HG03159 (cell line): ENCODE measurements around the gene TMEM17.

Source experiments
- ATAC-seq: cut with Tn5 transposase; IDR thresholded peaks from one replicate; pipeline ENCODE4 v1.9.1; 2021; ENCODE audit warnings: mild to moderate bottlenecking, moderate library complexity; ENCODE audit not compliant: unreplicated experiment

TMEM17 gene

GRCh38 chr2:62512384-62512783 lies 6.4 kb upstream of the TMEM17 start:
- ATAC-seq, result no peak

GRCh38 chr2:62511636-62512035 lies 5.6 kb upstream of the TMEM17 start:
- ATAC-seq, result no peak

- ATAC-seq, result peak; percentile 35
Observed at GRCh38 chr2:62506421-62506750, 391 bp upstream of the TMEM17 start.

GRCh38 chr2:62505109-62505749 lies 766 bp downstream of the TMEM17 start:
- ATAC-seq, result no peak

- no peak for ATAC-seq
Observed at GRCh38 chr2:62504657-62505056, 1.3 kb downstream of the TMEM17 start.

- ATAC-seq, result no peak
Observed at GRCh38 chr2:62501794-62502500, 4.0 kb downstream of the TMEM17 start.

- ATAC-seq, result no peak
Observed at GRCh38 chr2:62501069-62501468, 4.9 kb downstream of the TMEM17 start.

- no peak for ATAC-seq
Observed at GRCh38 chr2:62499430-62500060, 6.5 kb downstream of the TMEM17 start.

- ATAC-seq, result no peak
Observed at GRCh38 chr2:62498739-62499138, 7.3 kb downstream of the TMEM17 start.

GRCh38 chr2:62495761-62496160 lies 10.2 kb downstream of the TMEM17 start:
- ATAC-seq, result no peak

- ATAC-seq, result no peak
Observed at GRCh38 chr2:62492048-62492447, 13.9 kb downstream of the TMEM17 start.

GRCh38 chr2:62489702-62490101 lies 16.3 kb downstream of the TMEM17 start:
- ATAC-seq, result no peak

GRCh38 chr2:62489162-62489561 lies 16.8 kb downstream of the TMEM17 start:
- ATAC-seq, result no peak

GRCh38 chr2:62486439-62486765 lies 19.6 kb downstream of the TMEM17 start:
- ATAC-seq, result no peak

GRCh38 chr2:62485761-62486438 lies 20.1 kb downstream of the TMEM17 start:
- ATAC-seq, result no peak

GRCh38 chr2:62482558-62483352 lies 23.2 kb downstream of the TMEM17 start:
- no peak for ATAC-seq

- ATAC-seq, result no peak
Observed at GRCh38 chr2:62479917-62480316, 26.1 kb downstream of the TMEM17 start.

GRCh38 chr2:62478093-62478580 lies 27.9 kb downstream of the TMEM17 start:
- ATAC-seq, result no peak

GRCh38 chr2:62477573-62477972 lies 28.4 kb downstream of the TMEM17 start:
- ATAC-seq, result no peak

GRCh38 chr2:62475172-62476011 lies 30.6 kb downstream of the TMEM17 start:
- ATAC-seq, result no peak
